ENCODE measurements around the gene KDM4C. TPM values are rescaled to one million over a fixed set of nuclear protein-coding genes. Genes with fewer than 3 reads are reported as not detected.

Gene KDM4C
- total RNA-seq, 2 donors from 2014 or later = 12.8 to 31.5 TPM

DNA sequence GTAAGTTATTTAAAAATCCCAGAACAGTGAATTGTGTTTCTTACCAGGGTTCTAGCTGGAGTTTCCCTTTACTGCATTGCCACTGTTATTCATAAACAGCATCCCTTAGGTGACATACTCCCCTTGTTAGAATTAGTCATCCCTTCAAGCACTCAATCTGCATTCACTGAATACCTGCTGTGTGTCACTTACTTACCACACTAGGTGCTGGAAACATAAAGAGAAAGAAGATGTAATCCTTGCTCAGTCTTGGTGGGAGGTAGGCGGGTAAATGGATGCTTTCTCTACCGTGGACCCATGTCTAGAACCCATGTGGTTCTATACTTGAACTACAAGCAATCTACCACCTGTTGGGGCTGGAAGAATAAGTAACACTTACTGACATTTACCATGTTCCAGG lies 371.6 kb downstream of the KDM4C start:
- Histone ChIP-seq H3K9me3 (ENCODE audit: control insufficient read depth, low read length) (no peaks in the 10 kb centered on the region), H3K4me1 (ENCODE audit: control insufficient read depth, insufficient read depth, low read length) (no peaks in the 10 kb centered on the region), H3K36me3 (ENCODE audit: control insufficient read depth, insufficient read depth, low read length) (peaks cover 23% of the 10 kb centered on the region), H3K4me3 (ENCODE audit: low read length) (no peak overlapping the region), H3K9ac (ENCODE audit: extremely low read depth, low read length, poor library complexity, severe bottlenecking) (no peak overlapping the region), H3K27ac (ENCODE audit: low read depth, low read length) (no peak overlapping the region), H3K27me3 (ENCODE audit: control insufficient read depth, insufficient read depth, low read length, poor library complexity, severe bottlenecking) (no peaks in the 10 kb centered on the region)
- Mint-ChIP-seq H3K27ac (no peak overlapping the region), H3K4me3 (no peak overlapping the region), H3K36me3 (ENCODE audit: low read depth) (peaks cover 11% of the 10 kb centered on the region), H3K4me1 (peaks cover 22% of the 10 kb centered on the region), H3K9me3 (no peaks in the 10 kb centered on the region), H3K27me3 (ENCODE audit: insufficient read depth) (no peaks in the 10 kb centered on the region)
- peak; percentile 64 for DNase-seq
- WGBS, 2 experiments (ENCODE audit: insufficient coverage in 1 of 2, insufficient read length in 1 of 2) = 54% methylated on average over 2 of the region's 2 CpGs; no CpG with 5 or more reads in 1 of the 2 experiments
- TF ChIP-seq, protein P1, sequence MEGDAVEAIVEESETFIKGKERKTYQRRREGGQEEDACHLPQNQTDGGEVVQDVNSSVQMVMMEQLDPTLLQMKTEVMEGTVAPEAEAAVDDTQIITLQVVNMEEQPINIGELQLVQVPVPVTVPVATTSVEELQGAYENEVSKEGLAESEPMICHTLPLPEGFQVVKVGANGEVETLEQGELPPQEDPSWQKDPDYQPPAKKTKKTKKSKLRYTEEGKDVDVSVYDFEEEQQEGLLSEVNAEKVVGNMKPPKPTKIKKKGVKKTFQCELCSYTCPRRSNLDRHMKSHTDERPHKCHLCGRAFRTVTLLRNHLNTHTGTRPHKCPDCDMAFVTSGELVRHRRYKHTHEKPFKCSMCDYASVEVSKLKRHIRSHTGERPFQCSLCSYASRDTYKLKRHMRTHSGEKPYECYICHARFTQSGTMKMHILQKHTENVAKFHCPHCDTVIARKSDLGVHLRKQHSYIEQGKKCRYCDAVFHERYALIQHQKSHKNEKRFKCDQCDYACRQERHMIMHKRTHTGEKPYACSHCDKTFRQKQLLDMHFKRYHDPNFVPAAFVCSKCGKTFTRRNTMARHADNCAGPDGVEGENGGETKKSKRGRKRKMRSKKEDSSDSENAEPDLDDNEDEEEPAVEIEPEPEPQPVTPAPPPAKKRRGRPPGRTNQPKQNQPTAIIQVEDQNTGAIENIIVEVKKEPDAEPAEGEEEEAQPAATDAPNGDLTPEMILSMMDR (conservative IDR thresholded peaks at IDR 0.05) = no peak

DNA sequence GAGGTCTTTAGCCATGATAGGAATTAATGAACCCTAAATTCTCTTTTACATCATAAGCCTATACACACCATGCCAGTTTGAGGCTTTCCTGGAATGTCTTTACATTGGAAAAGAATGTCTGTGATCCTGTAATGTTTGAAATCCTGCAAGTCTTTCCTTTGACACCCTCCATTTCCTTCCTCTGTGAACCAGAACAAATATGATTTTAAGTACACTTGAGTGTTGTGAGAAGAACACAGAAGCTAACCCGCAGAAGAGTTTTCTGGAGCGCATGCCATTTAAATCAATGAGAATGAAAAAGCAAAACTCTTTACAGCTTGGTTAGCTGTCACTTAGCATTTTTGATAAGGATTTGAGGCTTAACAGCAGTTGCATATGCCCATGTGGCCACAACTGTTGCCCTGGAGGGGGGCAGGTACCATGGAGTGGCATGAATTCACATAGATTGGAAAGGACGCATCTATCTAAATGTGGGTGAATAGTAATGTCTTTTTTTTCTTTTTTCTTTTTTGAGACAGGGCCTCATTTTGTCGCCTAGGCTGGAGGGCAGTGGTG lies 372.6 kb downstream of the KDM4C start:
- H3K36me3 ChIP-seq (ENCODE audit: control insufficient read depth, insufficient read depth, low read length) = peaks cover 32% of the 10 kb centered on the region
- TF ChIP-seq, protein P1 (conservative IDR thresholded peaks at IDR 0.05) = no peak
- no peak for DNase-seq
- no peak overlapping the region for H3K4me3 ChIP-seq (ENCODE audit: low read length)
- no peaks in the 10 kb centered on the region for H3K9me3 ChIP-seq (ENCODE audit: control insufficient read depth, low read length)
- H3K4me1 ChIP-seq (ENCODE audit: control insufficient read depth, insufficient read depth, low read length) = no peaks in the 10 kb centered on the region
- H3K9me3 Mint-ChIP-seq = no peaks in the 10 kb centered on the region
- H3K27ac ChIP-seq (ENCODE audit: low read depth, low read length) = no peak overlapping the region
- no peak overlapping the region for H3K4me3 Mint-ChIP-seq
- peaks cover 16% of the 10 kb centered on the region for H3K36me3 Mint-ChIP-seq (ENCODE audit: low read depth)
- H3K27me3 Mint-ChIP-seq (ENCODE audit: insufficient read depth) = no peaks in the 10 kb centered on the region
- H3K9ac ChIP-seq (ENCODE audit: extremely low read depth, low read length, poor library complexity, severe bottlenecking) = no peak overlapping the region
- no peak overlapping the region for H3K27ac Mint-ChIP-seq
- H3K4me1 Mint-ChIP-seq = peaks cover 19% of the 10 kb centered on the region
- no peaks in the 10 kb centered on the region for H3K27me3 ChIP-seq (ENCODE audit: control insufficient read depth, insufficient read depth, low read length, poor library complexity, severe bottlenecking)
- WGBS, 2 experiments (ENCODE audit: insufficient coverage in 1 of 2, insufficient read length in 1 of 2) = 92 to 100% methylated on average over 3 to 4 of the region's 4 CpGs

DNA sequence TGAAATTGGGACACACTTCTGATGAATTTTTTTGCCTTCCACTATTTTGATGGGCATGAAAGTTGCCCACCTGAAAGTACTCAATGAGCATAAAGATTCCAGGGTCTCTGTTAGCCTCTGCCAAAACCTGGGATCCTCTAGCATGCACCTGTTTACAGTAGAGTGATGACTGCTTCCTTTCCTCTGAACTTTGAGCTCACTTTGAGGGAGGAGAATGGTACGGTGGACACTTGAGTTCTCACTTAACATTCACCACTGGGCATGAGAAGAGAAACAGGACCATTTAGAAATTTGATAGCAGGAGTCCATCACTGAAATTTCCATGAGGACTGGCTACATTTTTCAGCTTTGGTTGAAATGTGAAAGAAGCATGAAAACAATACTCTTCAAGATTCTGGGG lies 374.8 kb downstream of the KDM4C start:
- DNase-seq = no peak
- WGBS, 2 experiments (ENCODE audit: insufficient coverage in 1 of 2, insufficient read length in 1 of 2) = 71% methylated on average over 1 of the region's 1 CpG; no CpG with 5 or more reads in 1 of the 2 experiments
- no peak overlapping the region for H3K27ac Mint-ChIP-seq

More for the DNA sequence above, 374.8 kb downstream of the KDM4C start:
- no peaks in the 10 kb centered on the region for H3K9me3 ChIP-seq (ENCODE audit: control insufficient read depth, low read length)
- Mint-ChIP-seq H3K4me1 (peaks cover 26% of the 10 kb centered on the region), H3K36me3 (ENCODE audit: low read depth) (peaks cover 23% of the 10 kb centered on the region), H3K4me3 (no peak overlapping the region), H3K9me3 (no peaks in the 10 kb centered on the region), H3K27me3 (ENCODE audit: insufficient read depth) (no peaks in the 10 kb centered on the region)
- H3K27me3 ChIP-seq (ENCODE audit: control insufficient read depth, insufficient read depth, low read length, poor library complexity, severe bottlenecking) = no peaks in the 10 kb centered on the region
- no peak overlapping the region for H3K4me3 ChIP-seq (ENCODE audit: low read length)
- no peaks in the 10 kb centered on the region for H3K4me1 ChIP-seq (ENCODE audit: control insufficient read depth, insufficient read depth, low read length)
- H3K27ac ChIP-seq (ENCODE audit: low read depth, low read length) = no peak overlapping the region
- no peak overlapping the region for H3K9ac ChIP-seq (ENCODE audit: extremely low read depth, low read length, poor library complexity, severe bottlenecking)
- TF ChIP-seq, protein P1 (conservative IDR thresholded peaks at IDR 0.05) = no peak
- peaks cover 35% of the 10 kb centered on the region for H3K36me3 ChIP-seq (ENCODE audit: control insufficient read depth, insufficient read depth, low read length)

Data from endodermal cell (in vitro differentiated cells).